ENCODE data around the gene SPTLC3.

- TF ChIP-seq POLR2A (IDR thresholded peaks at IDR 0.05; ENCODE audit: low read depth, low read length) (no peak), TAF1 (IDR thresholded peaks at IDR 0.05; ENCODE audit: low read depth, low read length) (no peak)
Measured at GRCh38 chr20:13117200-13117599, 108.4 kb downstream of the SPTLC3 start.
